GM12891 (cell line): ENCODE results near the gene PXDN.

Experiments used
- PAX5 ChIP-seq: IDR thresholded peaks from 2 replicates; pipeline ENCODE4 v1.6.1; 2011; ENCODE audit warnings: low read length, moderate library complexity, mild to moderate bottlenecking; ENCODE audit not compliant: insufficient read depth, severe bottlenecking
- POLR2A ChIP-seq: IDR thresholded peaks from 2 replicates; pipeline ENCODE4 v1.6.1; 2011; ENCODE audit warnings: low read depth, low read length, control low read depth

GRCh38 chr2:1723397-1724042, 20.8 kb downstream of the PXDN start:
- TF ChIP-seq PAX5 (no peak), POLR2A (no peak)
